Lung (tissue), 12 donors: ENCODE measurements around the gene MEF2D. TPM values are rescaled to one million over a fixed set of nuclear protein-coding genes. Genes with fewer than 3 reads are reported as not detected.

ENCODE experiments used
- ATAC-seq: fragments of 200-7000 bp; cut with Tn5 transposase; one replicate; pipeline ENCODE4 v1.9.1; 2020; ENCODE audit warnings: moderate number of reproducible peaks; ENCODE audit not compliant: insufficient read depth, low FRiP score
- DNase-seq, 3 donors: peaks; one replicate each; pipeline ENCODE4 v3.0.0-alpha.2; 2013 to 2017
- H3K27ac ChIP-seq, 2 donors: one replicate each; pipeline ENCODE4 v1.5.1; 2013; ENCODE audit warnings: mild to moderate bottlenecking in 2 of 2, moderate library complexity in 2 of 2, control low read depth in 1 of 2, inconsistent platforms in 1 of 2, low read depth in 1 of 2, low read length in 1 of 2
- H3K27me3 ChIP-seq, 3 donors: one replicate each; pipeline ENCODE4 v1.5.1; 2013; ENCODE audit warnings: low read length in 2 of 3; ENCODE audit not compliant: control insufficient read depth in 3 of 3, insufficient read depth in 3 of 3
- H3K36me3 ChIP-seq, 4 donors: one replicate each; pipeline ENCODE4 v1.5.1; 2013; ENCODE audit warnings: low read length in 4 of 4, mild to moderate bottlenecking in 1 of 4, moderate library complexity in 1 of 4; ENCODE audit not compliant: control insufficient read depth in 4 of 4, insufficient read depth in 4 of 4
- H3K4me1 ChIP-seq, 5 donors: one replicate each; pipeline ENCODE4 v1.5.1; 2013; ENCODE audit warnings: low read length in 5 of 5, mild to moderate bottlenecking in 2 of 5, moderate library complexity in 1 of 5; ENCODE audit not compliant: control insufficient read depth in 5 of 5, insufficient read depth in 5 of 5
- H3K4me3 ChIP-seq: one replicate; pipeline ENCODE4 v1.5.1; 2013; ENCODE audit warnings: mild to moderate bottlenecking, control low read depth, moderate library complexity
- H3K9ac ChIP-seq, 2 donors: one replicate each; pipeline ENCODE4 v1.5.1; 2013; ENCODE audit warnings: low read length in 2 of 2, control low read depth in 1 of 2; ENCODE audit not compliant: insufficient read depth in 1 of 2
- H3K9me3 ChIP-seq, 4 donors: one replicate each; pipeline ENCODE4 v1.5.1; 2013; ENCODE audit warnings: low read length in 3 of 4, mild to moderate bottlenecking in 1 of 4, moderate library complexity in 1 of 4; ENCODE audit not compliant: control insufficient read depth in 4 of 4, insufficient read depth in 3 of 4
- WGBS, 2 donors: extraction: QIAGEN DNeasy Blood & Tissue Kit; methylation state at CpG; one replicate each; pipeline ENCODE4 v1.1.7; 2013; 5-methylcytosine and 5-hydroxymethylcytosine counted together
- polyA plus RNA-seq, 2 donors: library from polyadenylated mRNA; stranded (reverse); fragments of 200-250 nt; gene quantifications; one replicate each; pipeline ENCODE4 v1.2.1, GENCODE V29; 2013
- total RNA-seq, 2 donors: library from RNA; depleted of rRNA in 1 of 2; stranded (reverse); fragments of >200 nt in 1 of 2; gene quantifications; one replicate each; pipeline ENCODE4 v1.2.1, GENCODE V29; 2014 to 2021
- TF ChIP-seq, protein P1 (sequence below): IDR thresholded peaks from 2 replicates; pipeline ENCODE4 v1.5.1; 2012; ENCODE audit warnings: mild to moderate bottlenecking; ENCODE audit errors: control extremely low read depth, extremely low read depth
- donor health status: control.
- donor health status: control.
- donor health status: Bipolar disorder and iron deficiency.
- donor health status: healthy.
- donor health status: DM: yes; HTN: yes; CAD: no.

Gene MEF2D
- total and polyA plus RNA-seq, 4 donors: 23.0 to 52.5 (median 23.1) TPM

DNA sequence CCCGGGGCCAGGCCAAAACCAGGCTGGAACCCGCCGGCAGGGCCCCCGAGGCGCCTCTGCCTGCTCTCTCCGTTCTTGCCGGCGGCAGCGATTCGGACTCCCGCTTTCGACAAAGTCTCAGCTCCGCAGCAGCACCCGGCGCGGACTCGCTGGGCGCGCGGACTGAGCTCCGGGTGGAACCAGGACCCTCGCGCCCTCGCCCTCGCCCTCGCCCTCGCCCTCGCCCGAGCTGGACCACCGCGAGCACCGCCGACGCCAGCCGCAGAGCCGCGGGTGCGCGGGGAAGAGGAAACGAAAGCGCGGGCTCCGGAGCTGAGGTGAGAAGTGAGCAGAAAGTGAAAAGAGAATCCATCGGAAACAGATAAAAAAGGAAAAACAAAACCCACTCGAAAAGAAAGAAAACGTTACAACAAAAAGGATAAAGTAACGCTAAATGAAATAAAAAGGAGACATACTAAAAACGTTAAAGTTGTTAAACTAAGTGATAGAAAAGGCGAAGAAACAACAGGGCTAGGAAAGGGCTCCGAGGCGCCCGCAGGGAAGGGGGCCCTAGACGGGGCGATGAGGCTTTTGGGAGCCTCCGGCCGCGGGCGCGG lies 64.9 kb downstream of the MEF2D start:
- Histone ChIP-seq H3K27me3 (peaks cover 0 to 96% (median 95%) of the 10 kb centered on the region in 3 donors), H3K9me3 (peaks cover 0 to 6% (median 0%) of the 10 kb centered on the region in 4 donors), H3K36me3 (no peaks in the 10 kb centered on the region), H3K27ac (no peak overlapping the region), H3K4me1 (peaks cover 0 to 18% (median 5%) of the 10 kb centered on the region in 5 donors), H3K4me3 (no peak overlapping the region), H3K9ac (no peak overlapping the region)
- ATAC-seq (no peak), DNase-seq (peak; percentile 29 to 41 (median 41))
- 1 to 3% methylated on average over 58 to 59 of the region's 59 CpGs for WGBS, 2 donors
- TF ChIP-seq, protein P1, sequence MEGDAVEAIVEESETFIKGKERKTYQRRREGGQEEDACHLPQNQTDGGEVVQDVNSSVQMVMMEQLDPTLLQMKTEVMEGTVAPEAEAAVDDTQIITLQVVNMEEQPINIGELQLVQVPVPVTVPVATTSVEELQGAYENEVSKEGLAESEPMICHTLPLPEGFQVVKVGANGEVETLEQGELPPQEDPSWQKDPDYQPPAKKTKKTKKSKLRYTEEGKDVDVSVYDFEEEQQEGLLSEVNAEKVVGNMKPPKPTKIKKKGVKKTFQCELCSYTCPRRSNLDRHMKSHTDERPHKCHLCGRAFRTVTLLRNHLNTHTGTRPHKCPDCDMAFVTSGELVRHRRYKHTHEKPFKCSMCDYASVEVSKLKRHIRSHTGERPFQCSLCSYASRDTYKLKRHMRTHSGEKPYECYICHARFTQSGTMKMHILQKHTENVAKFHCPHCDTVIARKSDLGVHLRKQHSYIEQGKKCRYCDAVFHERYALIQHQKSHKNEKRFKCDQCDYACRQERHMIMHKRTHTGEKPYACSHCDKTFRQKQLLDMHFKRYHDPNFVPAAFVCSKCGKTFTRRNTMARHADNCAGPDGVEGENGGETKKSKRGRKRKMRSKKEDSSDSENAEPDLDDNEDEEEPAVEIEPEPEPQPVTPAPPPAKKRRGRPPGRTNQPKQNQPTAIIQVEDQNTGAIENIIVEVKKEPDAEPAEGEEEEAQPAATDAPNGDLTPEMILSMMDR: no peak

DNA sequence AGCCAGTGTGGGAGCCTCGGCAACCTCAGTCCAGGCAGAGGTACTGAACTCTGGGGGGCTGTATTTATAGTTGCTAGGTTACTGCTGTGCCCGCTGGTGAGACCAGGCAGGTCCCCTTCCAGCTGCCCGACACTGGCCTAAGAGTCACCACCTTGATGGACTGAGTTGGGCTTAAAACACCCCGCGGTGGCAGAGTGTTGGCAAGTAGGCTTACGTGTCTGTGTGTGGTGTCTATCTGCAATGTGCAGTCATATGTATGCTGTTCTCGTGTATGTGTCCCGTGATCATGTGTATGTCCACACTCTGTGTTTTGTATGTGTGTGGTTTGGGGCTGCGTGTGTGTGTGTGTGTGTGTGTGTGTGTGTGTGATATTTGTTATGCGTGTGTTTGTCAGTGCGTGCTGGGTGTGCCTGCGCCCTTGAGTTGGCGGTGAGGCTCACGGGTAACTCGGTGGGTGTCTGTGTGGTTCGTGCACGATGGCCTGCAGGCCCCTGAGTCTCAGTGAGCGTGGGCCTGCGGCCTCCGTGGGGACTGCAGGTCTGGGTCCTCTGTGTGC lies 65.5 kb downstream of the MEF2D start:
- no peak for ATAC-seq
- Histone ChIP-seq H3K27me3 (peaks cover 0 to 96% (median 95%) of the 10 kb centered on the region in 3 donors), H3K27ac (no peak overlapping the region), H3K36me3 (no peaks in the 10 kb centered on the region), H3K9me3 (peaks cover 0 to 6% (median 0%) of the 10 kb centered on the region in 4 donors), H3K9ac (no peak overlapping the region), H3K4me3 (no peak overlapping the region), H3K4me1 (peaks cover 0 to 18% (median 5%) of the 10 kb centered on the region in 5 donors)
- DNase-seq: no peak
- 13 to 17% methylated on average over 20 of the region's 20 CpGs for WGBS, 2 donors
- TF ChIP-seq, protein P1: no peak

DNA sequence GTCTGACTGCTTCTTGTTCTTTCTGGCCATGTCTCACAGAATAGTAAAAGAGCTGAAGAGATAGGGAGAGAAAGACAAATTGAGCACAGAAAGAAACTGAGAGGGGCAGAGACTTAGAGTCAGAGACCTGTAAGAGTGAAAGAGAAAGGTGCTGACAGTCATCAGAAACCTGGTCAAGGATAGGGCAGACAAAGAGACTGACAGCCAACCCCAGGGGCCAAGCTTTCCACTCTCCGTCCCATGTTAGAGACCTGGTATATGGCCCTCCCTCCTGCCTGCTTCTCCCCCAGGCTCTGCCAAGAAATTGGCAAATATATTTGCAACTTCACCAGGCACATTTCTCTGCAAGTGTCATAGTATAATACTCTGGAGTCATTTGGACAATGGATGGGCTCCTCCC lies 67.0 kb downstream of the MEF2D start:
- H3K4me1 ChIP-seq: peaks cover 0 to 18% (median 5%) of the 10 kb centered on the region in 5 donors
- H3K27me3 ChIP-seq: peaks cover 0 to 96% (median 95%) of the 10 kb centered on the region in 3 donors

More for the DNA sequence above, 67.0 kb downstream of the MEF2D start:
- H3K9ac ChIP-seq: no peak overlapping the region
- DNase-seq: no peak
- TF ChIP-seq, protein P1: no peak
- no peaks in the 10 kb centered on the region for H3K36me3 ChIP-seq
- 50 to 65% methylated on average over 1 of the region's 1 CpG for WGBS, 2 donors
- no peak overlapping the region for H3K4me3 ChIP-seq
- peaks cover 0 to 6% (median 0%) of the 10 kb centered on the region in 4 donors for H3K9me3 ChIP-seq
- no peak overlapping the region for H3K27ac ChIP-seq
- no peak for ATAC-seq
